PC-9 (cell line): ENCODE results near the gene ESRP2. TPM values are rescaled to one million over a fixed set of nuclear protein-coding genes. Genes with fewer than 3 reads are reported as not detected.

Experiments used
- BruUV-seq: library from RNA; stranded (reverse); fragments of 400-500 nt; replicated peaks from 2 replicates; lab custom pipeline; 2021; lab: Mats Ljungman, UMichigan
- CTCF ChIA-PET: fragments of 300-600 bp; sonication (Branson Sonifier 250); formaldehyde crosslinking; loops from one replicate; lab custom pipeline; 2022; ENCODE audit warnings: antibody characterized with exemption; lab: Charles Lee
- POLR2A ChIA-PET: fragments of 300-600 bp; sonication (Branson Sonifier 250); formaldehyde crosslinking; loops from one replicate; lab custom pipeline; 2022; ENCODE audit warnings: antibody characterized with exemption; ENCODE audit not compliant: unreplicated experiment; lab: Charles Lee
- DNase-seq, 2 experiments: peaks; one replicate each; pipeline versions ENCODE4 v3.0.0 to v3.0.0-alpha.2; 2015 to 2022; ENCODE audit warnings: mixed read lengths in 1 of 2
- H2AFZ ChIP-seq: fragments of 200-600 bp; sonication (generic); 2 replicates; pipeline ENCODE4 v1.8.1; 2017; ENCODE audit warnings: antibody characterized with exemption
- H3F3A ChIP-seq: fragments of 200-600 bp; sonication (generic); 2 replicates; pipeline ENCODE4 v1.8.1; 2017; ENCODE audit warnings: antibody characterized with exemption, mild to moderate bottlenecking, low read depth; ENCODE audit not compliant: insufficient read depth
- H3K27ac ChIP-seq: fragments of 200-600 bp; sonication (generic); 2 replicates; pipeline ENCODE4 v1.6.1; 2016; ENCODE audit warnings: mixed run types
- H3K27me3 ChIP-seq: fragments of 200-600 bp; sonication (generic); 2 replicates; pipeline ENCODE4 v1.6.1; 2016; ENCODE audit warnings: low read depth, mixed run types; ENCODE audit not compliant: insufficient read depth
- H3K36me3 ChIP-seq: fragments of 200-600 bp; sonication (generic); 2 replicates; pipeline ENCODE4 v1.6.1; 2016; ENCODE audit warnings: low read depth, mixed run types
- H3K4me1 ChIP-seq: fragments of 200-600 bp; sonication (generic); replicated peaks from 2 replicates; pipeline ENCODE4 v1.6.1; 2016; ENCODE audit warnings: mixed run types; ENCODE audit not compliant: insufficient read depth
- H3K4me2 ChIP-seq: fragments of 200-600 bp; sonication (generic); 2 replicates; pipeline ENCODE4 v1.6.1; 2017; ENCODE audit warnings: mixed run types
- H3K4me3 ChIP-seq: fragments of 200-600 bp; sonication (generic); 2 replicates; pipeline ENCODE4 v1.6.1; 2016; ENCODE audit warnings: mixed run types
- H3K79me2 ChIP-seq: fragments of 200-600 bp; sonication (generic); 2 replicates; pipeline ENCODE4 v1.6.1; 2017; ENCODE audit warnings: low read depth, mixed run types
- H3K9me2 ChIP-seq: fragments of 200-600 bp; sonication (generic); 2 replicates; pipeline ENCODE4 v1.8.1; 2017; ENCODE audit warnings: mild to moderate bottlenecking; ENCODE audit not compliant: insufficient read depth
- H3K9me3 ChIP-seq: fragments of 200-600 bp; sonication (generic); 2 replicates; pipeline ENCODE4 v1.8.1; 2016; ENCODE audit warnings: low read depth; ENCODE audit not compliant: insufficient read depth
- H4K20me1 ChIP-seq: fragments of 200-600 bp; sonication (generic); 2 replicates; pipeline ENCODE4 v1.8.1; 2017; ENCODE audit not compliant: insufficient read depth
- CTCF ChIP-seq: fragments of 200-600 bp; sonication (generic); conservative IDR thresholded peaks from 2 replicates; pipeline ENCODE4 v1.6.1; 2017; ENCODE audit warnings: mixed run types, antibody characterized with exemption, mild to moderate bottlenecking, moderate library complexity
- EZH2 ChIP-seq: fragments of 200-600 bp; sonication (generic); IDR thresholded peaks from 2 replicates; pipeline ENCODE4 v1.8.0; 2017; ENCODE audit warnings: antibody characterized with exemption, low read depth
- intact Hi-C: fragments of 100-400 bp; cut with micrococcal nuclease; formaldehyde crosslinking; loops from one replicate; pipeline ENCODE4 v1.10.0; 2022; ENCODE audit not compliant: unreplicated experiment
- total RNA-seq: library from RNA; stranded (reverse); gene quantifications from 2 replicates; pipeline ENCODE4 v1.2.3, GENCODE V29; 2021

ESRP2 gene
- total RNA-seq, 1 experiment from 2014 or later: 45.0 TPM

GRCh38 chr16:68227850-68228553 is 7.9 kb downstream of the ESRP2 start:
- BruUV-seq: no TSS peak
- intact Hi-C loops: loop anchor here (2.0 to 10.0 kb wide), 2 partner anchors 141 to 733 kb away; no protein-coding TSS in a partner anchor
- Histone ChIP-seq H3K36me3 (peaks cover 12% of the 10 kb centered on the region), H3K79me2 (peaks cover 7% of the 10 kb centered on the region), H3K4me1 (no peaks in the 10 kb centered on the region), H3K27ac (no peak overlapping the region), H2AFZ (no peak overlapping the region), H3F3A (peaks cover 38% of the 10 kb centered on the region), H3K27me3 (no peaks in the 10 kb centered on the region), H3K9me3 (no peaks in the 10 kb centered on the region), H3K4me2 (no peak overlapping the region), H4K20me1 (peaks cover 40% of the 10 kb centered on the region), H3K4me3 (no peak overlapping the region), H3K9me2 (no peaks in the 10 kb centered on the region)
- CTCF ChIA-PET: interaction anchor here (0.9 kb wide), 1 partner anchor 11 kb away, joined by 3 read pairs; no protein-coding TSS in a partner anchor
- POLR2A ChIA-PET: interaction anchor here (0.6 kb wide), 1 partner anchor 551 kb away, joined by 4 read pairs; no protein-coding TSS in a partner anchor
- no peak for TF ChIP-seq EZH2
- TF ChIP-seq CTCF: no peak
- no peak for DNase-seq

GRCh38 chr16:68227183-68227793 is 8.6 kb downstream of the ESRP2 start:
- DNase-seq: no peak
- no TSS peak for BruUV-seq
- POLR2A ChIA-PET: interaction anchor here (0.5 kb wide), 1 partner anchor 76 kb away, joined by 4 read pairs; no protein-coding TSS in a partner anchor
- H3K27me3 ChIP-seq: no peaks in the 10 kb centered on the region
- peaks cover 33% of the 10 kb centered on the region for H4K20me1 ChIP-seq
- peaks cover 38% of the 10 kb centered on the region for H3F3A ChIP-seq
- no peak overlapping the region for H2AFZ ChIP-seq
- H3K4me2 ChIP-seq: no peak overlapping the region
- peaks cover 12% of the 10 kb centered on the region; the same call in 1 of the 2 replicates for H3K36me3 ChIP-seq
- CTCF ChIA-PET: no interaction called here
- H3K4me1 ChIP-seq: no peaks in the 10 kb centered on the region
- 0 out of 2 replicates have a peak, but pooled peaks cover under 1% of the 10 kb centered on the region for H3K79me2 ChIP-seq
- TF ChIP-seq CTCF (no peak), EZH2 (no peak)
- H3K27ac ChIP-seq: no peak overlapping the region
- intact Hi-C loops: loop anchor here (10.0 kb wide), 1 partner anchor 732 kb away; no protein-coding TSS in a partner anchor
- no peaks in the 10 kb centered on the region for H3K9me3 ChIP-seq
- no peak overlapping the region for H3K4me3 ChIP-seq
- no peaks in the 10 kb centered on the region for H3K9me2 ChIP-seq

- ChIA-PET CTCF (no interaction called here), POLR2A (interaction anchor here (0.6 kb wide), 1 partner anchor 1075 kb away, joined by 5 read pairs; no protein-coding TSS in a partner anchor)
- H3K4me2 ChIP-seq: no peak overlapping the region
- H3K4me1 ChIP-seq: no peaks in the 10 kb centered on the region
- no peaks in the 10 kb centered on the region for H3K79me2 ChIP-seq
- TF ChIP-seq CTCF: no peak
- no peak for TF ChIP-seq EZH2
- no peaks in the 10 kb centered on the region for H3K9me2 ChIP-seq
- H3K9me3 ChIP-seq: no peaks in the 10 kb centered on the region
- H3K4me3 ChIP-seq: no peak overlapping the region
- no peak overlapping the region for H2AFZ ChIP-seq
- H4K20me1 ChIP-seq: peaks cover 27% of the 10 kb centered on the region; the same call in 1 of the 2 replicates
- no TSS peak for BruUV-seq
- DNase-seq: no peak
- peaks cover 43% of the 10 kb centered on the region for H3F3A ChIP-seq
- no peak overlapping the region for H3K27ac ChIP-seq
- no peaks in the 10 kb centered on the region for H3K27me3 ChIP-seq
- intact Hi-C loops: loop anchor here (10.0 kb wide), 1 partner anchor 731 kb away; no protein-coding TSS in a partner anchor
- peaks cover 12% of the 10 kb centered on the region; the same call in 1 of the 2 replicates for H3K36me3 ChIP-seq
Observed at GRCh38 chr16:68226116-68226515, 9.8 kb downstream of the ESRP2 start.
